Measurements from ENCODE around the gene BLVRB. TPM values are rescaled to one million over a fixed set of nuclear protein-coding genes. Genes with fewer than 3 reads are reported as not detected.
"Not testable (repeated sequence)": the region's sequence is repeated elsewhere in the genome, so short reads cannot be mapped to it uniquely, and the experiment has no call there.

The BLVRB gene
- total and polyA plus RNA-seq, 2 donors (not counting 3 experiments of a cell fraction or from before 2014, with no cell fraction given): 30.8 to 113 TPM

DNA sequence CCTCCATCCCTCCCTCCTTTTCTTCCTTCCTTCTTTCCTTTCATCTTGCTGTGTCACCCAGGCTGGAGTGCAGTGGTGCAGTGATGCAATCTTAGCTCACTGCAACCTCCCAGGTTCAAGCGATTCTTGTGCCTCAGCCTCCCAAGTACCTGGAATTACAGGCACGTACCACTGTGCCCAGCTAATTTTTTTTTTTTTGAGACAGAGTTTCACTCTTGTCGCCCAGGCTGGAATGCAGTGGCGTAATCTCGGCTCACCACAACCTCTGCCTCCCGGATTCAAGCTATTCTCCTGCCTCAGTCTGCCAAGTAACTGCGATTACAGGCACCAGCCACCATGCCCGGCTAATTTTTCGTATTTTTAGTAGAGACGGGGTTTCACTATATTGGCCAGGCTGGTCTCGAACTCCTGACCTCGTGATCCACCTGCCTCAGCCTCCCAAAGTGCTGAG is 1.9 kb downstream of the BLVRB start:
- BruUV-seq (replicated peaks); FAIRE-seq; H3K9me3 ChIP-seq (replicated peaks; ENCODE audit: control insufficient read depth, insufficient read depth, low read length); dilution Hi-C loops (cut with MboI; ENCODE audit: extremely low pct_ligation_motif_present, low sequenced_read_pairs); H3K36me3 ChIP-seq (ENCODE audit: control insufficient read depth in 2 of 2, extremely low read depth in 1 of 2, insufficient read depth in 2 of 2, low read length in 2 of 2); H2AFZ ChIP-seq (ENCODE audit: low read depth, low read length); H3K79me2 ChIP-seq (ENCODE audit: control insufficient read depth, insufficient read depth, low read length); DNase-seq (ENCODE audit: low read depth, low spot score); H3K27ac ChIP-seq (ENCODE audit: insufficient read depth, low read depth, low read length); H3K9me1 ChIP-seq (replicated peaks; ENCODE audit: control insufficient read depth, extremely low read depth, insufficient read depth, low read length); H3K4me2 ChIP-seq (ENCODE audit: insufficient read depth, low read length); H3K27me3 ChIP-seq (ENCODE audit: control insufficient read depth in 2 of 2, insufficient read depth in 2 of 2, low read length in 2 of 2); H4K20me1 ChIP-seq (replicated peaks; ENCODE audit: control insufficient read depth, extremely low read depth, insufficient read depth, low read length); H3K9ac ChIP-seq (replicated peaks; ENCODE audit: extremely low read depth, insufficient read depth, low read length); H3K4me3 ChIP-seq (replicated peaks in 1 of 3; ENCODE audit: insufficient read depth in 1 of 3, low read depth in 1 of 3, low read length in 3 of 3): not testable (repeated sequence)
- ChIA-PET POLR2A (interaction anchor here (0.7 to 0.9 kb wide), 2 partner anchors 11 to 38 kb away, joined by 3 read pairs; partner anchors contain the start of gene SERTAD1), CTCF (interaction anchor here (0.6 to 4.4 kb wide), 35 partner anchors 10 to 1960 kb away, joined by 3 to 44 read pairs (median 4); partner anchors contain the start of genes LTBP4 and SERTAD1)
- H3K4me1 ChIP-seq (ENCODE audit: control insufficient read depth, extremely low read depth, insufficient read depth, low read length): peaks cover 14% of the 10 kb centered on the region
- intact Hi-C loops (cut with micrococcal nuclease): loop anchor here (1.0 to 2.0 kb wide), 6 partner anchors 19 to 171 kb away; partner anchors contain the start of gene SERTAD3

- DNase-seq (ENCODE audit: low read depth, low spot score) (no peak), FAIRE-seq (no peak)
- Histone ChIP-seq H3K4me1 (ENCODE audit: control insufficient read depth, extremely low read depth, insufficient read depth, low read length) (peaks cover 14% of the 10 kb centered on the region), H3K9me3 (replicated peaks; ENCODE audit: control insufficient read depth, insufficient read depth, low read length) (no peaks in the 10 kb centered on the region), H2AFZ (ENCODE audit: low read depth, low read length) (no peak overlapping the region), H3K27me3 (ENCODE audit: control insufficient read depth in 2 of 2, insufficient read depth in 2 of 2, low read length in 2 of 2) (peaks cover 2 to 3% of the 10 kb centered on the region in 2 experiments), H3K79me2 (ENCODE audit: control insufficient read depth, insufficient read depth, low read length) (no peaks in the 10 kb centered on the region), H3K4me2 (ENCODE audit: insufficient read depth, low read length) (no peak overlapping the region), H3K36me3 (ENCODE audit: control insufficient read depth in 2 of 2, extremely low read depth in 1 of 2, insufficient read depth in 2 of 2, low read length in 2 of 2) (no peaks in the 10 kb centered on the region), H3K4me3 (replicated peaks in 1 of 3; ENCODE audit: insufficient read depth in 1 of 3, low read depth in 1 of 3, low read length in 3 of 3) (no peak overlapping the region), H4K20me1 (replicated peaks; ENCODE audit: control insufficient read depth, extremely low read depth, insufficient read depth, low read length) (no peaks in the 10 kb centered on the region), H3K9ac (replicated peaks; ENCODE audit: extremely low read depth, insufficient read depth, low read length) (no peak overlapping the region), H3K27ac (ENCODE audit: insufficient read depth, low read depth, low read length) (no peak overlapping the region), H3K9me1 (replicated peaks; ENCODE audit: control insufficient read depth, extremely low read depth, insufficient read depth, low read length) (no peaks in the 10 kb centered on the region)
- dilution Hi-C loops (cut with MboI; ENCODE audit: extremely low pct_ligation_motif_present, low sequenced_read_pairs): no loop called here
- POLR2A ChIA-PET: no interaction called here
- no TSS peak for BruUV-seq (replicated peaks)
- intact Hi-C loops (cut with micrococcal nuclease): no loop called here
- TF ChIP-seq MAX (IDR thresholded peaks at IDR 0.05; ENCODE audit: insufficient read depth, insufficient read length) (no peak), MYC (IDR thresholded peaks at IDR 0.05; ENCODE audit: low read depth, low read length) (no peak)
- CTCF ChIA-PET: interaction anchor here (2.5 kb wide), 1 partner anchor 156 kb away, joined by 9 read pairs; no protein-coding TSS in a partner anchor
These were observed 3.8 kb downstream of the BLVRB start for GRCh38 chr19:40461669-40462221.
